HG02938 (cell line): Measurements from ENCODE around the gene TSPYL1.

Experiments
- ATAC-seq: cut with Tn5 transposase; IDR thresholded peaks from one replicate; pipeline ENCODE4 v1.9.1; 2021; ENCODE audit warnings: mild to moderate bottlenecking, moderate library complexity; ENCODE audit not compliant: unreplicated experiment

TSPYL1 gene

GRCh38 chr6:116265041-116265829 lies 14.5 kb downstream of the TSPYL1 start:
- no peak for ATAC-seq

- no peak for ATAC-seq
Observed at GRCh38 chr6:116263353-116263752, 16.4 kb downstream of the TSPYL1 start.

GRCh38 chr6:116258520-116258919 lies 21.2 kb downstream of the TSPYL1 start:
- ATAC-seq: no peak

GRCh38 chr6:116256694-116257093 lies 23.0 kb downstream of the TSPYL1 start:
- ATAC-seq: no peak

- no peak for ATAC-seq
Observed at GRCh38 chr6:116255246-116255800, 24.4 kb downstream of the TSPYL1 start.

GRCh38 chr6:116254297-116255056 lies 25.3 kb downstream of the TSPYL1 start:
- peak; percentile 33 for ATAC-seq

GRCh38 chr6:116253505-116254296 lies 26.0 kb downstream of the TSPYL1 start, which contains the start of gene TSPYL4:
Gene TSPYL4, minus strand, starts transcription at chr6:116254075. Its CDS starts 67 bp downstream, at chr6:116254008.
- peak; percentile 99 for ATAC-seq

- no peak for ATAC-seq
Observed at GRCh38 chr6:116253188-116253504, 26.6 kb downstream of the TSPYL1 start.

- ATAC-seq: no peak
Observed at GRCh38 chr6:116251568-116252384, 28.0 kb downstream of the TSPYL1 start.

GRCh38 chr6:116248577-116248976 lies 31.2 kb downstream of the TSPYL1 start:
- no peak for ATAC-seq

GRCh38 chr6:116247285-116247684 lies 32.4 kb downstream of the TSPYL1 start:
- ATAC-seq: no peak

- ATAC-seq: no peak
Observed at GRCh38 chr6:116246089-116246488, 33.6 kb downstream of the TSPYL1 start.

- ATAC-seq: no peak
Observed at GRCh38 chr6:116244284-116244683, 35.4 kb downstream of the TSPYL1 start.

GRCh38 chr6:116239856-116240255 lies 39.9 kb downstream of the TSPYL1 start:
- ATAC-seq: no peak

GRCh38 chr6:116239256-116239655 lies 40.5 kb downstream of the TSPYL1 start:
- ATAC-seq: no peak

GRCh38 chr6:116238083-116238482 lies 41.6 kb downstream of the TSPYL1 start:
- no peak for ATAC-seq

- no peak for ATAC-seq
Observed at GRCh38 chr6:116234689-116235088, 45.0 kb downstream of the TSPYL1 start.

- ATAC-seq: no peak
Observed at GRCh38 chr6:116229287-116229913, 50.3 kb downstream of the TSPYL1 start.
